Endothelial cell of umbilical vein (primary cell): ENCODE measurements around the gene ENDOD1.

Source experiments
- EZH2 ChIP-seq: IDR thresholded peaks from 2 replicates; pipeline ENCODE4 v1.6.1; 2012; ENCODE audit warnings: borderline replicate concordance, low read depth, mild to moderate bottlenecking, moderate library complexity, low read length, inconsistent platforms; ENCODE audit not compliant: severe bottlenecking
- MAX ChIP-seq: IDR thresholded peaks from 2 replicates; pipeline ENCODE4 v1.6.1; 2011; ENCODE audit not compliant: insufficient read depth, insufficient read length
- MYC ChIP-seq: IDR thresholded peaks from one replicate; pipeline ENCODE4 v1.6.1; 2011; ENCODE audit warnings: mild to moderate bottlenecking, low read depth, low read length
- POLR2A ChIP-seq: IDR thresholded peaks from 2 replicates; pipeline ENCODE4 v1.6.1; 2012; ENCODE audit warnings: low read depth, mild to moderate bottlenecking, control low read depth, low read length
- POLR2AphosphoS5 ChIP-seq: IDR thresholded peaks from 2 replicates; pipeline ENCODE4 v1.6.1; 2012; ENCODE audit warnings: low read depth, mild to moderate bottlenecking, control low read depth, low read length, moderate library complexity; ENCODE audit not compliant: insufficient read depth
- TF ChIP-seq, protein P1 (sequence below), 2 donors: IDR thresholded peaks; 1 replicate in 1 of 2; 2 replicates in 1 of 2; pipeline ENCODE4 v1.5.1; 2011; ENCODE audit warnings: low read length in 2 of 2, mild to moderate bottlenecking in 2 of 2, moderate library complexity in 2 of 2, control low read depth in 1 of 2, inconsistent platforms in 1 of 2, low read depth in 1 of 2; ENCODE audit not compliant: insufficient read depth in 1 of 2; ENCODE audit errors: extremely low read depth in 1 of 2

GRCh38 chr11:95121698-95122097 is 32.1 kb downstream of the ENDOD1 start:
- TF ChIP-seq, protein P1, sequence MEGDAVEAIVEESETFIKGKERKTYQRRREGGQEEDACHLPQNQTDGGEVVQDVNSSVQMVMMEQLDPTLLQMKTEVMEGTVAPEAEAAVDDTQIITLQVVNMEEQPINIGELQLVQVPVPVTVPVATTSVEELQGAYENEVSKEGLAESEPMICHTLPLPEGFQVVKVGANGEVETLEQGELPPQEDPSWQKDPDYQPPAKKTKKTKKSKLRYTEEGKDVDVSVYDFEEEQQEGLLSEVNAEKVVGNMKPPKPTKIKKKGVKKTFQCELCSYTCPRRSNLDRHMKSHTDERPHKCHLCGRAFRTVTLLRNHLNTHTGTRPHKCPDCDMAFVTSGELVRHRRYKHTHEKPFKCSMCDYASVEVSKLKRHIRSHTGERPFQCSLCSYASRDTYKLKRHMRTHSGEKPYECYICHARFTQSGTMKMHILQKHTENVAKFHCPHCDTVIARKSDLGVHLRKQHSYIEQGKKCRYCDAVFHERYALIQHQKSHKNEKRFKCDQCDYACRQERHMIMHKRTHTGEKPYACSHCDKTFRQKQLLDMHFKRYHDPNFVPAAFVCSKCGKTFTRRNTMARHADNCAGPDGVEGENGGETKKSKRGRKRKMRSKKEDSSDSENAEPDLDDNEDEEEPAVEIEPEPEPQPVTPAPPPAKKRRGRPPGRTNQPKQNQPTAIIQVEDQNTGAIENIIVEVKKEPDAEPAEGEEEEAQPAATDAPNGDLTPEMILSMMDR (IDR thresholded peaks at IDR 0.05; ENCODE audit: extremely low read depth in 1 of 2, insufficient read depth in 1 of 2, low read depth in 1 of 2, low read length in 2 of 2) = no peak
- TF ChIP-seq MYC = no peak
- TF ChIP-seq EZH2 = no peak
- TF ChIP-seq MAX = no peak
- no peak for TF ChIP-seq POLR2A
- no peak for TF ChIP-seq POLR2AphosphoS5
